WTC11 (cell line): ENCODE data around the gene PON3.

Experiments
- ATF1 ChIP-seq: sonication (generic); formaldehyde crosslinking; IDR thresholded peaks from 2 replicates; pipeline ENCODE4 v1.8.1; 2023; ENCODE audit warnings: mild to moderate bottlenecking, moderate library complexity, missing genetic modification reagents
- ATF2 ChIP-seq: sonication (generic); formaldehyde crosslinking; IDR thresholded peaks from 2 replicates; pipeline ENCODE4 v1.8.1; 2022; ENCODE audit warnings: low read depth, missing genetic modification reagents, borderline replicate concordance
- ATF3 ChIP-seq: sonication (generic); formaldehyde crosslinking; conservative IDR thresholded peaks from 2 replicates; pipeline ENCODE4 v1.8.1; 2022; ENCODE audit warnings: mild to moderate bottlenecking, missing genetic modification reagents
- CREB1 ChIP-seq: sonication (generic); formaldehyde crosslinking; IDR thresholded peaks from 2 replicates; pipeline ENCODE4 v1.8.0; 2023; ENCODE audit warnings: mild to moderate bottlenecking, missing genetic modification reagents
- CTCF ChIP-seq: fragments of 200-600 bp; IDR thresholded peaks from 2 replicates; pipeline ENCODE4 v1.8.0; 2022; ENCODE audit warnings: antibody characterized with exemption
- HMGXB4 ChIP-seq: sonication (generic); formaldehyde crosslinking; IDR thresholded peaks from 2 replicates; pipeline ENCODE4 v1.8.1; 2023; ENCODE audit warnings: mild to moderate bottlenecking, moderate library complexity, missing genetic modification reagents
- NFATC4 ChIP-seq: fragments of 250-450 bp; sonication (Bioruptor Pico); IDR thresholded peaks from 2 replicates; pipeline ENCODE4 v1.9.0; 2021; ENCODE audit warnings: mild to moderate bottlenecking
- OVOL2 ChIP-seq: fragments of 250-450 bp; sonication (Bioruptor Pico); IDR thresholded peaks from 2 replicates; pipeline ENCODE4 v1.9.0; 2021; ENCODE audit warnings: mild to moderate bottlenecking, borderline replicate concordance
- ZNF532 ChIP-seq: fragments of 250-450 bp; sonication (Bioruptor Pico); IDR thresholded peaks from 2 replicates; pipeline ENCODE4 v1.9.0; 2021; ENCODE audit warnings: mild to moderate bottlenecking, borderline replicate concordance

GRCh38 chr7:95436407-95436806, 40.2 kb upstream of the PON3 start:
- TF ChIP-seq CTCF (no peak), CREB1 (CRISPR knock-in tag) (no peak), ZNF532 (CRISPR knock-in tag) (no peak), ATF2 (CRISPR knock-in tag) (no peak), HMGXB4 (CRISPR knock-in tag) (no peak), ATF3 (no peak), NFATC4 (CRISPR knock-in tag) (no peak), OVOL2 (no peak), ATF1 (CRISPR knock-in tag) (no peak)
